Activated CD4-positive, alpha-beta T cell treated with anti-CD3 and anti-CD28 coated beads, Interleukin-2, amount 50 U/mL, for 16 hours (primary cell): ENCODE measurements around the gene MBD5.

Source experiments
- DNase-seq: peaks from one replicate; pipeline ENCODE4 v3.0.0-alpha.2; 2020

MBD5 gene

GRCh38 chr2:148132412-148132811, 111.5 kb downstream of the MBD5 start:
- no peak for DNase-seq

GRCh38 chr2:148135705-148136104, 114.8 kb downstream of the MBD5 start:
- no peak for DNase-seq

- DNase-seq, result no peak
Measured at GRCh38 chr2:148136441-148136840, 115.5 kb downstream of the MBD5 start.

GRCh38 chr2:148161909-148162435, 141.1 kb downstream of the MBD5 start:
- no peak for DNase-seq

- DNase-seq, result no peak
Measured at GRCh38 chr2:148162871-148163270, 142.0 kb downstream of the MBD5 start.

GRCh38 chr2:148165975-148166374, 145.1 kb downstream of the MBD5 start:
- no peak for DNase-seq

- no peak for DNase-seq
Measured at GRCh38 chr2:148167241-148167766, 146.4 kb downstream of the MBD5 start.

GRCh38 chr2:148167855-148168254, 147.0 kb downstream of the MBD5 start:
- no peak for DNase-seq

GRCh38 chr2:148172131-148172753, 151.4 kb downstream of the MBD5 start:
- DNase-seq, result no peak

- no peak for DNase-seq
Measured at GRCh38 chr2:148173168-148173567, 152.3 kb downstream of the MBD5 start.

GRCh38 chr2:148177559-148177958, 156.7 kb downstream of the MBD5 start:
- no peak for DNase-seq

GRCh38 chr2:148179724-148180123, 158.8 kb downstream of the MBD5 start:
- DNase-seq, result no peak

- no peak for DNase-seq
Measured at GRCh38 chr2:148184976-148185375, 164.1 kb downstream of the MBD5 start.

- DNase-seq, result no peak
Measured at GRCh38 chr2:148194882-148195281, 174.0 kb downstream of the MBD5 start.

GRCh38 chr2:148201075-148202004, 180.4 kb downstream of the MBD5 start:
- DNase-seq, result peak; percentile 39

- no peak for DNase-seq
Measured at GRCh38 chr2:148202237-148202636, 181.3 kb downstream of the MBD5 start.

GRCh38 chr2:148207111-148207510, 186.2 kb downstream of the MBD5 start:
- no peak for DNase-seq

GRCh38 chr2:148209603-148210002, 188.7 kb downstream of the MBD5 start:
- peak; percentile 2 for DNase-seq

GRCh38 chr2:148218326-148219075, 197.6 kb downstream of the MBD5 start:
- no peak for DNase-seq

GRCh38 chr2:148221166-148221565, 200.3 kb downstream of the MBD5 start:
- no peak for DNase-seq

- no peak for DNase-seq
Measured at GRCh38 chr2:148221926-148222325, 201.0 kb downstream of the MBD5 start.

GRCh38 chr2:148231858-148232257, 211.0 kb downstream of the MBD5 start:
- no peak for DNase-seq

- DNase-seq, result no peak
Measured at GRCh38 chr2:148234143-148234542, 213.3 kb downstream of the MBD5 start.
